ENCODE data around the gene MAEA.
"Not testable (repeated sequence)": the region's sequence is repeated elsewhere in the genome, so short reads cannot be mapped to it uniquely, and the experiment has no call there.

Gene MAEA

DNA sequence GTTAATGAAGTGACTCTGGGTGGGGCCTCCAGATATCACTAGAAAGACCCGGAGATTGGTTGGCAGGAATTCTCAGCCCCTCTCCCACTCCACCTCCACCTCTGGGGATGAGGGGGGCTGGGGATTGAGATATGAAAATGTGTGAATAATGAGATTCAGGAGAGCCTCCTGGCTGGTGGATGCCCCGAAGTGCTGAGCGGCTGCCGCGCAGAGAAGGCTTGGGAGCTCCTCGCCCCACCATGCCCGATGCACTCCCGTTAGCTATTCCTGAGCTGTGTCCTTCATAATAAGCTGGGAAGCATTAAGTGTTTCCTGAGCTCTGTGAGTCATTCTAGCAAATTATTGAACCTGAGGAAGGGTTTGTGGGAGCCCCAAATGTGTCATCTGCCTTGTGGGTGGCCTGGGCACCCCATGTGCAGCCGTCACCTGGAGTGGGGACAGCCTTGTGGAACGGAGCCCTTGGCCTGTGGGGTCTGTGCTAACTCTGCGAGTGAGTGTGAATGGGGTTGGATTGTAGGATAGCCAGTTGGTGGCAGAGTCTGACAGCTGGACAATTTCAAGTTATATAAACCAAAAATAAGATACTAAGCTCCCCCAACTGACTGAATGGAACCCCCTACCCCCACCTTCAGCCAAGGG is 4.4 kb upstream of the MAEA start:
- no peak for DNase-seq

DNA sequence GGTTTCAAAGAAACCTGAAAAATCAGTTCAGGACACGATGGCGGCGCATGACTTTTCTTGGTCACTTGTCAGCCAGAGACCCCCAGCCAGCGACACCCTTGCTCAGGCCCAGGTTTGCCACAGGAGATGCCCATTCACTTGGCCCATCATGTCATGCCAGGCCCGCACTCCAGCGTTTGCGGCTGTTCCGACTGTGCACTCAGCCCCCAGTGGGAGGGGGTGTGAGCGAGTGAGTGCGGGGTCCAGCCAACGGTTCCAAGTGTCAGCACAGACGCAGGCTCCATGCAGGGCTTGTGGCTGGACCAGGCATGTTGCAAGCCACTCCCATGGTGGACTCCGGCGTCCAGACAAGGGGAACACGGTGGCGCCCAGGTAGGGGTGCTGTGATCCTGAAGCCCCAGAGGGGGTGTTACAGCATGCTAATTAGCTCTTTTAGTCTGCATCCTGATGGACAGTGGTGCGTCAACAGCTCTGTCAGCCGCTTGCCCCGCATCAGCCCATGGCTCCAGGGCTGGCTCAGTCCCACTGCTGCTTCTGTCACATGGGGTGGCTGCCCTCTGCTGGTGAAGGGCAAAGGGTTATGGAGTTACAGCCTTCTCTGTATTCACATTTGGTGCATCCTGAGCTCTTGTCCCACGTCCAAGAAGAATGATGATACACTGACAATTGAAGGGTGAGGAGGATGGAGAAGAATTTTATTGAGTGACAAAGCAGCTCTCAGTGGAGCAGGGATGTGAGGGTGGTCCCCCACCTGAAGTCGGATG is 3.7 kb upstream of the MAEA start:
- peak; percentile 75 for DNase-seq

DNA sequence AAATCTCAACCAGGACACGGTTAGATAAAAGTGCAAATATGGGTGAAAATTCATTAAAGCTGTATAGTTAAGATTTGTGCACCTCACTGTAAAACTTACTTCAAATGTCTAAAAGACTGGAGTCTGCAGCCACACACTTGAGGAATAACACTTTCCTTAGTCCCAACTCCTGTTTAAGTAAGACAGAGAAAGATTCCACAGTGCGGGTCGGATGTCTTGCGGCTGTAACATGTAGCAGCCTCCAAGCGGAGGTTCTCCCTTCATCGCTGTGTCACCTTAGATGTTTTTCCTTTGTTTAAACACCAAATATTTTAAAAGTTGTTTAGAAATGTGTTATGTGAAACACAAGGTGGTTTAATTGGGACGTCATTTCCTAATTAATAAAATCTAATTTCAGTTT is 905 bp upstream of the MAEA start:
- DNase-seq: no peak

GRCh38 chr4:1290165-1290977 is 680 bp downstream of the MAEA start:
- DNase-seq: peak; percentile 67

GRCh38 chr4:1291091-1291490 is 1.4 kb downstream of the MAEA start:
- DNase-seq: no peak

- no peak for DNase-seq
Measured at GRCh38 chr4:1291996-1292702, 2.5 kb downstream of the MAEA start.

DNA sequence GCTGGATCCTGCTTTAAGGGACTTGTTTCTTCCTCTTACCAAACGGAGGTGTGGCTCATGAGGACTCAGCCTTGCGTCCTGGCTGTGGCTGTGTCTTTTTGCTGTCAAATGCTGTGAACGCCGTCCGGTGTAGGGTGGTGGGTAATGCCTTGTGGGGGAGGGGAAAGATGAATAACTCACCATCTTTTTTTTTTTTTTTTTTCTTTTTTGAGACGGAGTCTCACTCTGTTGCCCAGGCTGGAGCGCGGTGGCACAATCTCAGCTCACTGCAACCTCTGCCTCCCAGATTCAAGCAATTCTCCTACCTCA is 3.0 kb downstream of the MAEA start:
- DNase-seq: not testable (repeated sequence)

GRCh38 chr4:1293531-1293941 is 3.8 kb downstream of the MAEA start:
- no peak for DNase-seq

DNA sequence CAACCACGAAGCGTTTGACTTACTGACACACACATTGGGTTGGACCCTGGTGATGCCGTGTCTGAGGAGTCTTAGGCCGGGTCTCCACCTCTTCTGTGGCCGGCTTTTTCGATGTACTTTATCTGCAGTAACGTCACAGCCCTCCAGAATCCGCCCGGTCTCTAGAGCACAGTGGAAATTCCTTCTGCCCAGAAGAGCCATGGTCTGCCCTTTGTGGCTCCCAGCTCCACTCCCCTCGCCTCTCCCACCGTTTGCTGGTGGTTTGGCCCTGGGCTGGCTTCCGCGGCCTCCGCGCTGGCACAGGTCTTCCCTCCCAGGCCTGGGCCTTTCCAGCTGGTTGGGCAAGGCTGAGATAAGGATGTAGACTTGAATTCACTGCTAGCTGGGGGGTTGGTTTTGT is 4.3 kb downstream of the MAEA start:
- peak; percentile 84 for DNase-seq

- DNase-seq: no peak
Measured at GRCh38 chr4:1294424-1294823, 4.7 kb downstream of the MAEA start.

DNA sequence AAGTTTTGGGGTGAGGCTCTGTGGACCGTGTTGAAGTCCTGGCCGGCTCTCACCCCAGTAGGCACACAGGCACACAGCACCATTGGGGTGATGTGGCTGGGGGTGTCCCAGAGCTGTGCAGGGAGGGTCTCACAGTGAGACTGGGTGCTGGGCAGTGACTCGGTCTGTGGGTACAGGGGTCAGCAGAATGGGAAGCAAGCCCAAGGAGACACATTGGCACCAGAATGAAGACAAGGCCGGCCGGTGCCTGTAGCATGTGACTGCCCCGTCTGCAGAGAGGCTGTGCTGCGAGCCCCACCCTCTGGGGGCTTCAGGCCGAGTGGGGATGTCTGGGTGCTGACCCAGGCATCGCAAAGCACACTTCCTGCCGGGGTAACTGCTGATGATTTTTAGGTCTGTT is 5.2 kb downstream of the MAEA start:
- DNase-seq: no peak

DNA sequence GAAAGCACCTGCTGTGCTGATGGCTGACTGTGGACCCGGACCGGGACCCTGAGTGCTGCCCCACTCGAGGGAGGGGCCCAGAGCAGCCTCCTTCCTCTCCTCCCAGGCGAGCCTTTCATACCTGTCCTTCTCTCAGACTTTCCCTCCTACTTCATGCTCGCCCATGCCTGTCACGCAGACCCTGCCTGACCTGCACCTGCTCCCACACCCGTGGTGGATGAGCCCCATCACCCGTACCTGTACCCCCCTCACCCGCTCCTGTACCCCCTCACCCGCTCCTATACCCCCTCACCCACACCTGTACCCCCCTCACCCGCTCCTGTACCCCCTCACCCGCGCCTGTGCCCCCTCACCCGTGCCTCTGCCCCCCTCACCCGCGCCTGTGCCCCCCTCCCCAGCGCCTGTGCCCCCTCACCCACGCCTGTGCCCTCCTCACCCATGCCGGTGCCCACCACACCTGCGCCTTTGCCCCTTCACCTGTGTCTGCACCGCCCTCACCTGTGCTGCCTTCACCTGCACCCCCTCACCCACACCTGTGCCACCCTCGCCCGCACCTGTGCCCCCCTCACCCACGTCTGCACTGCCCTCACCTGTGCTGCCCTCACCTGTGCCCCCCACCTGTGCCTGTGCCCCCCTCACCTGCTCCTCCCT is 5.8 kb downstream of the MAEA start:
- no peak for DNase-seq

GRCh38 chr4:1296324-1297022 is 6.8 kb downstream of the MAEA start:
- no peak for DNase-seq

- no peak for DNase-seq
Measured at GRCh38 chr4:1297023-1297395, 7.3 kb downstream of the MAEA start.

DNA sequence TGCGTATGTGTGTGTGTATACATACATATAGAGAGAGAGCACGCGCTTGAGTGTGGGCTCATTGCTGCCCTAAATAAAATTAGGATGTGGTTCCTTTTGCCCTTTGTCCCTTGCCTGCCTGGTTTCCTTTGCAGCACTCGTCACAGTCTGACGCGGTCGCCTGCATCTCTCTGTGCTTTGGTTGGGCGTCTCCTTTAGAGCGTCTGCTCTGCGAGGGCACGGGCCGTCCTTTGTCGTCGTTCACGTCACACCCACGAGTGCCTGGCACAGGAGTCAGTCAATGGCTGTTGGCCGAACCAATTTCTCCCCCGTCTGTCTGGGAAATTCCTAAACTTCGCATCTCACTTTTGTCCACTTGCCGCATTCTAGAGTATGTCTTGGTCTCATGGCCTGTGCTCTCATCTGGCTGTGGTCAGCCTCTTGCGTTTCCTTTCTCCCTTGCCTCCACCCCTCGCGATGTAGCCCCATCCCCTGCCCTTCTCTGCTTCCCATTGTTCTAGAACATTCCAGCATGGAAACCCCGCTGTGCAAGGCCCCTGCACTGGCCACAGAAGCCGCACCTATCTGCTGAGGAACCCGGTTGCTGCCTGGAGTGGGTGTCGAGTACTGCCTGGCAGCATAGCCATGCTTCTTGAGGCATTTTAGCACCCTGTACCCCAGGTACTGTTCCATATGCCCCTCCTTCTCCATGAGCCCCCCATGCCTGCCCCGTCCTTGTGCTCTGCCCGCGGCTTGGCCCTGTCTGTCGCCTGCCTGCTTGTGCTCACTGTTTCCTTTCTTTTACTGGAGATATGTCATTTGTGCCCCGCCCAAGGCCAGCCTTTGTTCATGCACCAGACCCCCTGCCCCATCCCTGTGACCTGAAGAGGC is 8.0 kb downstream of the MAEA start:
- DNase-seq: no peak

DNA sequence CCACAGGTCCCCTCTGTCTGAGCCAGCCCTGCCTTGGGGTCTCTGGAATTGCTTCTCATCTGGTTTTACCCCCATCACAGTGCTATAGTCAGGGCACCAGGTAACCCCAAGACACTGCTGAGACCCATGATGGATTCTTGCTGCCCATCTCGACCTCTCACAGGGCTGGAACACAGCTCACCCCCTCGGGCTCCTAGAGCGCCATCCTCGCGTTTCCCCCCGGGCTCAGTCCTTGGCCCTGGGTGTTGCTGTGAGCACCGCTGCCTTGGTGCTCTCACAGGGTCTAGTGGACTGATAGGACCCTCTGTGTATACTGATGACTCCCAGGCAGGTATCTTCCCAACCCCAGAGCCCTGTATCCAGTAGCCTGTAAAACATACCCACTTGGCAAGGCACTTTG is 8.8 kb downstream of the MAEA start:
- no peak for DNase-seq

DNA sequence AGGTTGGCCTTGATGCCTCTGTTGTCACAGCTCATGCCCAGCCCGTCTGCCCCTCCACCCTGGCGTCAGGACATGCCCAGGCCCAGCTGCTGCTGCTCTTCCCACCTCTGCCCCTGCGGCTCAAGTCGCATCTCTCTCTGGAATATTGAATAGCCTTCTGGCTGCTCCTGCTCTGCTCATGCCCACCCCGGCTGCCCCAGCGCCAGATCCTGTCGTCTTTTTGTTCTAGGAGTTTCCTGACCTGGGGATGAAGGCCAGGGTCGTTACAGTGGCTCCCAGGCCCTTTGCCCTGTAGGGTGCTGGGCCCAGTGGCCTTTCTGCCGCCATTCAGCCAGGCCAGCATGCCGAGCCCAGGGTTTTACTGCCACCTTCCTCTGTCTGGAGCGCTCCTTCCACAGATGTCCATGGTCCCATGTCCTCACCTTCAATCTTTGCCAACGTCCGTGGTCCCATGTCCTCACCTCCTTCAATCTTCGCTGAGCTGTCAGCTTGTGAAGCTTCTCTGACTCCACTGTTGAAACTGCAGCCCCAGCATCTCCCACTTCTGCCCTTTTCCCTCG is 9.7 kb downstream of the MAEA start:
- no peak for DNase-seq

DNA sequence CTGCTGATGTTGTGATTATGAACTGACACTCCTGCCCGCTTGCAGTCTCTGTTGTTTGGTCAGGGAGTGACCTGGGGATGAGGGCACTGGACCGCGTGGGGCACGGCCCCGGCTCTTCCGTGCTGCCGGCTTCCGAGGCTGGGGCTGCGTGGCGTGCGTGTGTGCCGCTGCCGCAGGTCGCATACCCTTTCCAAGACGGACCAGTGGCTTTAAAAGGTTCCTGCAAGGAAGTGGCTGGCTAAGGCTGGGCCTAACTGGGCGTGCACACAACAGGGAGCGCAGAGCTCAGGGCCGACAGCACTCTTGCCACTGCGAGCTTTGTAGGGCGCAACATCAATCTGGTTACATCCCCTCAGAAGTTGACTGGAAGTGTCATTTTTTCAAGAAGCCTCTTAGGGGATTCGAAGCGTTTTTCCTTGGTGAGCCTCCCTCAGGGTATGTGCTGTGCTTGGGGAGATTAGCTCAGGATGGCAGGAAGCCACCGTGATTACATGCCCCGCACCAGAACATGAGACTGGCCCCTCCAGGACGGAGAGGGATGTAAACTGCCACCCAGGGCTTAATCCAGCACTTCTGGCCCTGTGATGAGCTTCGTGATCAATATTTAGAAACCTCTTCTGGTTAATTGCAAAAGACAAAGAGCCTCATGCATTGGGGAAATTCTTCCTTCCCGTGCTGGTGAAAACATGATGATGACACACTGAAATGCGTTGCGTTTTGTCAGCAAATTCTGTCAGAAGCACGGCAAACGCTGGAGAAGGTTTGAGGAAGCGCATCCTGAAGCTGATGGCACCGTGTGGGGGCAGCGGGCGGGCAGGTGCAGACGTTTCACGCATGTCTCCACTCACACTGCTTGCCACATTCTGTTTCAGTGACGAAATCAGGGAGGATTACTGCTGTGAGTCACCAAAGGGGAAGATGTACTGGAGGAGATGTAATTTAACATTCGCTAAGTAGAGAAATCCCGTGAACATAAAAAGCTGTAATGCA is 11.1 kb downstream of the MAEA start:
- DNase-seq: peak; percentile 43

DNA sequence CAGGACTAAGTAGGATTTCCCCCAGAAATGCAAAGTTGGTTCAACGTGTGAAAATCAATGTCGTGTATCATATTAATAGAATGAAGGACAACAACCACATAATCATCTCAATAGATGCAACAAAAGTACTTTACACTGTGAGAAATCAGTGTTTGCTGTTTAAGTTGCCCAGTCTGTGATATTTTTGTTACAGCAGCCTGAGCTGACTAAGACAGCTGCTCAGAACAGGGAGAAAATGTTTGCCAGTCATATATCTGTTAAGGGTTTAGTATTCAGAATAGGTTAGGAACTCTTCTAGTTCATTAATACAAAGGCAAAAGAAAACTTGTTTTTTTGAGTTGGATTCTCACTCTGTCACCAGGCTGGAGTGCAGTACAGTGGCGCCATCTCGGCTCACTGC is 12.5 kb downstream of the MAEA start:
- DNase-seq: no peak

GRCh38 chr4:1305261-1305711 is 15.6 kb downstream of the MAEA start:
- DNase-seq: no peak
